CD4-positive, alpha-beta memory T cell (primary cell): ENCODE results near the gene HSD17B12. TPM values are rescaled to one million over a fixed set of nuclear protein-coding genes. Genes with fewer than 3 reads are reported as not detected.

Experiments used
- CTCF ChIA-PET: fragments of 350-600 bp; sonication (Branson Sonifier 250); formaldehyde crosslinking; loops from one replicate; lab custom pipeline; 2021; ENCODE audit warnings: inconsistent platforms; ENCODE audit not compliant: partially characterized antibody; lab: Charles Lee
- POLR2A ChIA-PET: fragments of 350-600 bp; sonication (Branson Sonifier 250); formaldehyde crosslinking; loops from one replicate; lab custom pipeline; 2021; ENCODE audit not compliant: partially characterized antibody; lab: Charles Lee
- DNase-seq, 5 donors: peaks; one replicate each; pipeline versions ENCODE4 v3.0.0 to v3.0.0-alpha.2; 2020 to 2022; ENCODE audit warnings: mixed read lengths in 1 of 5
- H3K27ac ChIP-seq: one replicate; pipeline ENCODE4 v1.7.0; 2013; ENCODE audit warnings: low read depth, low read length
- H3K27me3 ChIP-seq: 2 replicates; pipeline ENCODE4 v1.7.0; 2013; ENCODE audit warnings: mild to moderate bottlenecking, low read length, moderate library complexity; ENCODE audit not compliant: insufficient read depth
- H3K36me3 ChIP-seq: 2 replicates; pipeline ENCODE4 v1.7.0; 2013; ENCODE audit warnings: mild to moderate bottlenecking, low read length, moderate library complexity; ENCODE audit not compliant: insufficient read depth
- H3K4me1 ChIP-seq: 2 replicates; pipeline ENCODE4 v1.7.0; 2013; ENCODE audit warnings: mild to moderate bottlenecking, low read length, moderate library complexity; ENCODE audit not compliant: insufficient read depth
- H3K4me3 ChIP-seq, 2 donors: one replicate each; pipeline ENCODE4 v1.7.0; 2013; ENCODE audit warnings: low read length in 2 of 2, mild to moderate bottlenecking in 1 of 2
- H3K9me3 ChIP-seq, 2 donors: one replicate each; pipeline ENCODE4 v1.7.0; 2013; ENCODE audit warnings: low read length in 2 of 2, control low read depth in 1 of 2; ENCODE audit not compliant: control insufficient read depth in 1 of 2
- H3K27ac Mint-ChIP-seq, 7 donors: one replicate each; pipeline ENCODE4 v1.8.0; 2020 to 2021; ENCODE audit warnings: mixed read lengths in 7 of 7, mild to moderate bottlenecking in 6 of 7, inconsistent platforms in 3 of 7, moderate library complexity in 3 of 7
- H3K27me3 Mint-ChIP-seq, 2 donors: one replicate each; pipeline ENCODE4 v1.8.0; 2020 to 2021; ENCODE audit warnings: mixed read lengths in 2 of 2
- H3K36me3 Mint-ChIP-seq, 2 donors: one replicate each; pipeline ENCODE4 v1.8.0; 2020 to 2021; ENCODE audit warnings: mixed read lengths in 2 of 2, inconsistent platforms in 1 of 2, mild to moderate bottlenecking in 1 of 2
- H3K4me1 Mint-ChIP-seq, 4 donors: one replicate each; pipeline ENCODE4 v1.8.0; 2020 to 2021; ENCODE audit warnings: mixed read lengths in 4 of 4, mild to moderate bottlenecking in 1 of 4
- H3K4me3 Mint-ChIP-seq, 8 donors: one replicate each; pipeline ENCODE4 v1.8.0; 2020 to 2021; ENCODE audit warnings: mixed read lengths in 8 of 8, mild to moderate bottlenecking in 7 of 8, moderate library complexity in 6 of 8, inconsistent platforms in 3 of 8
- H3K9me3 Mint-ChIP-seq, 8 donors: one replicate each; pipeline ENCODE4 v1.8.0; 2020 to 2021; ENCODE audit warnings: mixed read lengths in 8 of 8, mild to moderate bottlenecking in 5 of 8, inconsistent platforms in 3 of 8, moderate library complexity in 1 of 8
- intact Hi-C: fragments of 100-400 bp; cut with micrococcal nuclease; formaldehyde crosslinking; loops from one replicate; pipeline ENCODE4 v1.15.1; 2023
- polyA plus RNA-seq, 2 donors: library from polyadenylated mRNA; unstranded; fragments of 300-500 nt; fragmentation: Illumina TruSeq; gene quantifications; one replicate each; pipeline ENCODE4 v1.2.3, GENCODE V29; 2021
- total RNA-seq, 2 experiments: library from RNA; stranded (reverse); gene quantifications; one replicate each; pipeline ENCODE4 v1.2.3, GENCODE V29; 2021

Gene HSD17B12
- total and polyA plus RNA-seq, 4 experiments from 2014 or later = 14.0 to 39.0 (median 18.9) TPM

DNA sequence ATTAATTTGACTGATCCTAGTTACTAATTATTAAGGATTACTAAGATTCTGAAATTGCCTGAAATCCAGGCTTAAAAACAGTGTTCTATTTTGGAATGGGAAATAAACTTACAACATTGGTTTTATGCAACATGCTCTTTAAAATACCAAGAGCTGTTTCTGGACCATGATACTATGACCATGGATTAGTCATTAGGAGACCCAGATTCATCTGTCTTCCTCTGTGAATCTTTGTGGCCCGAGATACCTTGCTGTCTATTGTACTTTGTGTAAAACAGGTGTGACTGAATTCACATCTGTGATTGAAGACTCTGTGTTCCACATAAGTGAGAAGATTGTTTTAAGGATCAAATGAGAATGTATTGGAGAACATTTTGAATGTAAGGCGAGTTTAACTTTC lies 98.8 kb downstream of the HSD17B12 start:
- Mint-ChIP-seq H3K4me1 (peaks cover 0 to 1% (median 0%) of the 10 kb centered on the region in 4 donors), H3K9me3 (peaks cover 0 to 47% (median 32%) of the 10 kb centered on the region in 8 donors), H3K36me3 (peaks cover 32 to 35% of the 10 kb centered on the region in 2 donors), H3K4me3 (no peak overlapping the region), H3K27me3 (no peaks in the 10 kb centered on the region), H3K27ac (no peak overlapping the region)
- Histone ChIP-seq H3K4me3 (no peak overlapping the region), H3K27ac (no peak overlapping the region), H3K27me3 (no peaks in the 10 kb centered on the region), H3K9me3 (peaks cover 0 to 3% of the 10 kb centered on the region in 2 donors), H3K4me1 (no peaks in the 10 kb centered on the region), H3K36me3 (no peaks in the 10 kb centered on the region)
- ChIA-PET CTCF (no interaction called here), POLR2A (no interaction called here)
- intact Hi-C loops = no loop called here
- no peak for DNase-seq

GRCh38 chr11:43784301-43784700 lies 103.8 kb downstream of the HSD17B12 start:
- Mint-ChIP-seq H3K4me3 (no peak overlapping the region), H3K27me3 (no peaks in the 10 kb centered on the region), H3K27ac (no peak overlapping the region), H3K9me3 (peaks cover 0 to 48% (median 37%) of the 10 kb centered on the region in 8 donors), H3K4me1 (peaks cover 0 to 1% (median 0%) of the 10 kb centered on the region in 4 donors), H3K36me3 (peaks cover 33 to 55% of the 10 kb centered on the region in 2 donors)
- CTCF ChIA-PET = no interaction called here
- H3K9me3 ChIP-seq = peaks cover 0 to 8% of the 10 kb centered on the region in 2 donors
- no peak overlapping the region for H3K4me3 ChIP-seq
- no peaks in the 10 kb centered on the region for H3K27me3 ChIP-seq
- H3K36me3 ChIP-seq = no peaks in the 10 kb centered on the region
- H3K4me1 ChIP-seq = no peaks in the 10 kb centered on the region
- POLR2A ChIA-PET = no interaction called here
- no peak for DNase-seq
- intact Hi-C loops = no loop called here
- H3K27ac ChIP-seq = no peak overlapping the region

DNA sequence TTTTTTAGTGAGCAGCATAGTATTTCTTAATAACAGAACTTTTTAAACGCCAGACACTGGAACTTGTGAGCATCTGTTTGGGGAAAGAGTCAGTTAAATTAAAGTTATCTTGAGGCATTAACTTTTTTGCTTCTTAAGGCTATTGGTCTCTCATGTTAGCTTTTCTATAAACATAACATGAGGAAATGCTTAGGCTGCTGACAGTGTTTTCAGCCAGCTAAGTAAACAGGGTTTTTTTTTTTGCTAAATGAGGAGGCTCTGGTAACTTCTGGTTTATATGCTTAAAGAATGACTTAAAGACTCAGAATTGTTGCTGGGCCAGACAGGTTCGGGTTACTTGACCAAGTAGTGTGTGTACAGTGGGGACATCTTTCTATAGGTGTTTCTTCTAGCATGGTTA lies 104.3 kb downstream of the HSD17B12 start:
- H3K36me3 Mint-ChIP-seq = peaks cover 29 to 53% of the 10 kb centered on the region in 2 donors
- H3K27ac ChIP-seq = no peak overlapping the region
- H3K4me3 ChIP-seq = no peak overlapping the region
- H3K27me3 Mint-ChIP-seq = no peaks in the 10 kb centered on the region
- no peaks in the 10 kb centered on the region for H3K36me3 ChIP-seq
- DNase-seq = no peak
- H3K4me1 Mint-ChIP-seq = peaks cover 0 to 1% (median 0%) of the 10 kb centered on the region in 4 donors
- intact Hi-C loops = no loop called here
- no peaks in the 10 kb centered on the region for H3K27me3 ChIP-seq
- H3K9me3 ChIP-seq = peaks cover 0 to 8% of the 10 kb centered on the region in 2 donors
- no peaks in the 10 kb centered on the region for H3K4me1 ChIP-seq
- ChIA-PET CTCF (no interaction called here), POLR2A (no interaction called here)
- no peak overlapping the region for H3K27ac Mint-ChIP-seq
- H3K4me3 Mint-ChIP-seq = no peak overlapping the region
- peaks cover 0 to 45% (median 35%) of the 10 kb centered on the region in 8 donors for H3K9me3 Mint-ChIP-seq

- DNase-seq = no peak
- Mint-ChIP-seq H3K4me3 (no peak overlapping the region), H3K36me3 (peaks cover 29 to 53% of the 10 kb centered on the region in 2 donors), H3K27ac (no peak overlapping the region), H3K9me3 (peaks cover 0 to 45% (median 34%) of the 10 kb centered on the region in 8 donors), H3K27me3 (no peaks in the 10 kb centered on the region), H3K4me1 (peaks cover 0 to 1% (median 0%) of the 10 kb centered on the region in 4 donors)
- no peak overlapping the region for H3K27ac ChIP-seq
- no peaks in the 10 kb centered on the region for H3K36me3 ChIP-seq
- intact Hi-C loops = no loop called here
- no peaks in the 10 kb centered on the region for H3K27me3 ChIP-seq
- no peak overlapping the region for H3K4me3 ChIP-seq
- ChIA-PET CTCF (no interaction called here), POLR2A (no interaction called here)
- H3K9me3 ChIP-seq = peaks cover 0 to 8% of the 10 kb centered on the region in 2 donors
- H3K4me1 ChIP-seq = no peaks in the 10 kb centered on the region
These were observed 104.8 kb downstream of the HSD17B12 start for GRCh38 chr11:43785318-43785717.

DNA sequence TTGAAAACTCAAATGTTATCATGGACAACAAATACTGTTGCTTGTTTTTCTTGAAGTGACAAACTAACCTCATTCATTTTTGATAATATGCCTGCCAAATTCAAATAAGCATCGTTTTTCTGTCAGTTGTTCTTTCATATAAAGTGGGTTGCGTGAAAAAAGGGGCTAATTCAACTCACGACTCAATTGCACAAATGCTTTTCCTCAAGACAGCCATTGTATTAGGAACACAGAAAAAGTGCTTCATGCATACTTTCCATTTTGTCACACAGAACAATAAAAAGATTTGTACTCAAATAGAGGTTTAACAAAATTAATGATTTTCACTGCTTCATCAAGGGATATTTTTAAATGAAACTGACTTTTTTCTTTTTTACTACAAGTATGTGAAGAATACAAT lies 105.5 kb downstream of the HSD17B12 start:
- H3K4me3 ChIP-seq = no peak overlapping the region
- Mint-ChIP-seq H3K4me3 (no peak overlapping the region), H3K27me3 (no peaks in the 10 kb centered on the region), H3K9me3 (peaks cover 0 to 43% (median 33%) of the 10 kb centered on the region in 8 donors), H3K36me3 (peaks cover 29 to 51% of the 10 kb centered on the region in 2 donors), H3K27ac (no peak overlapping the region), H3K4me1 (peaks cover 0 to 1% (median under 1%) of the 10 kb centered on the region in 4 donors)
- no peaks in the 10 kb centered on the region for H3K27me3 ChIP-seq
- ChIA-PET CTCF (no interaction called here), POLR2A (no interaction called here)
- intact Hi-C loops = no loop called here
- no peak for DNase-seq
- no peaks in the 10 kb centered on the region for H3K36me3 ChIP-seq
- peaks cover 0 to 8% of the 10 kb centered on the region in 2 donors for H3K9me3 ChIP-seq
- H3K4me1 ChIP-seq = no peaks in the 10 kb centered on the region
- H3K27ac ChIP-seq = no peak overlapping the region

GRCh38 chr11:43787824-43788223 lies 107.3 kb downstream of the HSD17B12 start:
- POLR2A ChIA-PET = no interaction called here
- CTCF ChIA-PET = interaction anchor here (1.2 kb wide), 1 partner anchor 38 kb away, joined by 3 read pairs; no protein-coding TSS in a partner anchor
- intact Hi-C loops = no loop called here
- Histone ChIP-seq H3K36me3 (no peaks in the 10 kb centered on the region), H3K9me3 (peaks cover 0 to 7% of the 10 kb centered on the region in 2 donors), H3K4me3 (no peak overlapping the region), H3K4me1 (no peaks in the 10 kb centered on the region), H3K27me3 (no peaks in the 10 kb centered on the region), H3K27ac (no peak overlapping the region)
- Mint-ChIP-seq H3K27ac (no peak overlapping the region), H3K27me3 (no peaks in the 10 kb centered on the region), H3K4me3 (no peak overlapping the region), H3K4me1 (peaks cover 0 to 1% (median 0%) of the 10 kb centered on the region in 4 donors), H3K36me3 (peaks cover 24 to 54% of the 10 kb centered on the region in 2 donors), H3K9me3 (peaks cover 0 to 33% (median 21%) of the 10 kb centered on the region in 8 donors)
- no peak for DNase-seq

DNA sequence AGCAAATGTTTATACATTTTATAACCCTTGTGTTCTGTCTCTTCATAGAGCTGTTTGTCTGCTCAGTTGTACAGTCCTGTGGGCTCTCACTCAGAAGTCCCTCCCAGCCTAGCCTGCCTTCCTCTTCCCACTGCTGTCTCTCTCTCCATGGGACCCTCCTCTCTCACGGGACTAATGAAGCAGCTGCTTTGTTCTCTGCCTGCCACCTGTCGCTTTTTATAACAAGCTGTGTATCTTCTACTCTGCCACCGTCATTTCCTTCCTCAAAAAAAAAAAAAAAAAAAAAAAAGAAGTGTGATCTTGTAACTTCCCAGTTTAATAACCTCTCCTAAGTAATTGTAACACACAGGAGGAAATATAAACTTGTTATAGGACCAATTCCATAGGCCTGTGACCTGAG lies 107.9 kb downstream of the HSD17B12 start:
- H3K4me3 ChIP-seq = no peak overlapping the region
- peaks cover 0 to 1% (median 0%) of the 10 kb centered on the region in 4 donors for H3K4me1 Mint-ChIP-seq
- DNase-seq = no peak
- H3K27ac Mint-ChIP-seq = no peak overlapping the region
- H3K4me1 ChIP-seq = no peaks in the 10 kb centered on the region
- no peaks in the 10 kb centered on the region for H3K27me3 Mint-ChIP-seq
- intact Hi-C loops = no loop called here
- H3K36me3 Mint-ChIP-seq = peaks cover 22 to 52% of the 10 kb centered on the region in 2 donors
- H3K36me3 ChIP-seq = no peaks in the 10 kb centered on the region
- ChIA-PET POLR2A (no interaction called here), CTCF (interaction anchor here (0.7 to 1.2 kb wide), 2 partner anchors 37 to 247 kb away, joined by 3 read pairs; no protein-coding TSS in a partner anchor)
- H3K27me3 ChIP-seq = no peaks in the 10 kb centered on the region
- peaks cover 0 to 5% of the 10 kb centered on the region in 2 donors for H3K9me3 ChIP-seq
- H3K27ac ChIP-seq = no peak overlapping the region
- H3K9me3 Mint-ChIP-seq = peaks cover 0 to 29% (median 17%) of the 10 kb centered on the region in 8 donors
- no peak overlapping the region for H3K4me3 Mint-ChIP-seq
